ENCODE measurements around the gene ARAP2. TPM values are rescaled to one million over a fixed set of nuclear protein-coding genes. Genes with fewer than 3 reads are reported as not detected.

ARAP2 gene
- total and polyA plus RNA-seq, 9 of the 15 experiments (the other 6 are each of a cell fraction or from before 2014, with no cell fraction given) = 0.03 to 0.35 (median 0.11) TPM; not detected in 4

DNA sequence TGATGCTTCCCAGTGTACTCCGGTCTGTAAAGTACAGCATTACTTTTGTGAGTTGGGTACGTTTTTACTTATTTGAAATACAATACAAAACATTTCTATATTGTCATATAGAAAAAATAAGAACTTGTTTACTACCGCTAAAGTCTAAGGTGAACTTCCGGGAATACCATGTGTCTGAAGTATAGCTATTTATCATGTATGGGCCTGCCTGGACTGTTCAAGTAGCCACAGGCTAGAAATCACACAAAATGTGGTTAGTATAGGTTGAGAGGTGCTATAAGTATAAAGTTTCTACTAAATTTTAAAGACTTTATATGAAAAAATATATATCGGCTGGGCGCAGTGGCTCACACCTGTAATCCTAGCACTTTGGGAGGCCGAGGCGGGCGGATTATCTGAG, 152.3 kb downstream of the ARAP2 start (continued):
- TF ChIP-seq YY1 (IDR thresholded peaks at IDR 0.05; ENCODE audit: borderline replicate concordance in 1 of 3, control insufficient read depth in 1 of 3, extremely low read depth in 1 of 3, insufficient read depth in 3 of 3, insufficient read length in 1 of 3, insufficient replicate concordance in 2 of 3, low read depth in 1 of 3, low read length in 2 of 3) = no peak
- no peak for TF ChIP-seq ZNF584 (CRISPR knock-in tag; IDR thresholded peaks at IDR 0.05; ENCODE audit: low read depth)
- TF ChIP-seq GTF2E2 (tag; IDR thresholded peaks at IDR 0.05) = no peak
- no peak for TF ChIP-seq NFIC (IDR thresholded peaks at IDR 0.05)

DNA sequence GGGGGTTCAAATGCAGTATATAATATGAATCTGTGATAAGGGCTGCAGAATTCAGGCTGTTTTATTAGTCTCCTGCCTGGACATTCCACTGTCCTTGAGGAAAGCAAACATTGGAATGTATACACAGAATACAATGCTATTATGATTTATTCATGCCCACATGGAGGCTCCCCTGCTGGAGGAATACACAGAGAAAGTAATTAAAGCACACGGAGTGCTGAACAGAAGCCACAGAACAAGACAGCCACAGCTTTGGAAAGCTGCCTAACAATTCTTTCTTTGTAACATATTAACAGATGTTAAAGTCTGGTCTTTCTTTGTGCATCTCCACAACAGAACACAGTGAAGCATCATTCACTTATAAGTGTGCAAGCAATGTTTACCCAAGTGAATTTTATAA, 155.8 kb downstream of the ARAP2 start:
- Histone ChIP-seq H3K79me2 (ENCODE audit: control insufficient read depth, insufficient read depth, low read length) (no peaks in the 10 kb centered on the region), H3K9me3 (replicated peaks; ENCODE audit: control insufficient read depth, insufficient read depth, low read depth, low read length) (no peaks in the 10 kb centered on the region), H4K20me1 (replicated peaks; ENCODE audit: control insufficient read depth, insufficient read depth, low read length) (no peaks in the 10 kb centered on the region), H3K4me3 (no peak overlapping the region), H3K27me3 (ENCODE audit: control insufficient read depth in 2 of 2, insufficient read depth in 2 of 2, low read length in 2 of 2) (no peaks in the 10 kb centered on the region), H3K4me1 (replicated peaks in 1 of 2; ENCODE audit: control insufficient read depth in 2 of 2, insufficient read depth in 2 of 2, low read length in 2 of 2) (no peaks in the 10 kb centered on the region), H3K27ac (ENCODE audit: extremely low read depth, low read depth, low read length) (no peak overlapping the region), H3K36me3 (ENCODE audit: control insufficient read depth, insufficient read depth, low read length) (no peaks in the 10 kb centered on the region), H3K9me1 (ENCODE audit: control insufficient read depth, insufficient read depth, low read length) (no peaks in the 10 kb centered on the region), H2AFZ (ENCODE audit: low read depth, low read length) (no peak overlapping the region), H3K4me2 (ENCODE audit: insufficient read depth, low read length) (no peak overlapping the region), H3K9ac (ENCODE audit: insufficient read depth in 1 of 2, low read depth in 2 of 2, low read length in 2 of 2) (no peak overlapping the region)
- no TSS peak for BruUV-seq (replicated peaks)
- CTCF ChIA-PET (ENCODE audit: low intra/inter-chr PET ratio) = no interaction called here
- in situ Hi-C loops (cut with MboI) = no loop called here
- intact Hi-C loops (cut with micrococcal nuclease) = no loop called here
- POLR2A ChIA-PET = no interaction called here
- TF ChIP-seq MYBL2 (IDR thresholded peaks at IDR 0.05; ENCODE audit: low read depth) (no peak), MYBL2 (CRISPR knock-in tag; IDR thresholded peaks at IDR 0.05; ENCODE audit: borderline replicate concordance) (no peak), FOXM1 (IDR thresholded peaks at IDR 0.05; ENCODE audit: low read depth) (no peak), FOXM1 (CRISPR knock-in tag; IDR thresholded peaks at IDR 0.05; ENCODE audit: low read depth) (no peak), DNMT1 (IDR thresholded peaks at IDR 0.05) (no peak), ZNF408 (CRISPR knock-in tag; IDR thresholded peaks at IDR 0.05; ENCODE audit: low read depth) (no peak), ZFP30 (CRISPR knock-in tag; IDR thresholded peaks at IDR 0.05; ENCODE audit: borderline replicate concordance) (no peak), ZFP1 (CRISPR knock-in tag; IDR thresholded peaks at IDR 0.05) (no peak)
- FAIRE-seq (no peak), ATAC-seq (no peak), DNase-seq (ENCODE audit: extremely low read depth in 1 of 4, low spot score in 3 of 4) (no peak)
- WGBS (ENCODE audit: insufficient coverage, low coverage, missing lambda C conversion rate) = 0% methylated on average over 1 of the region's 1 CpG
